Stimulated activated naive CD8-positive, alpha-beta T cell treated with anti-CD3 and anti-CD28 coated beads, Interleukin-15, Interleukin-2, amounts not matched to agents 100 U/mL and 50 U/mL, for 24 hours (primary cell): ENCODE measurements around the gene WDR54.

Source experiments
- ATAC-seq: fragments of 150-1000 bp; cut with Tn5 transposase; one replicate; pipeline ENCODE4 v1.10.0; 2021
- DNase-seq: peaks from one replicate; pipeline ENCODE4 v3.0.0; 2021

Gene WDR54, protein sequence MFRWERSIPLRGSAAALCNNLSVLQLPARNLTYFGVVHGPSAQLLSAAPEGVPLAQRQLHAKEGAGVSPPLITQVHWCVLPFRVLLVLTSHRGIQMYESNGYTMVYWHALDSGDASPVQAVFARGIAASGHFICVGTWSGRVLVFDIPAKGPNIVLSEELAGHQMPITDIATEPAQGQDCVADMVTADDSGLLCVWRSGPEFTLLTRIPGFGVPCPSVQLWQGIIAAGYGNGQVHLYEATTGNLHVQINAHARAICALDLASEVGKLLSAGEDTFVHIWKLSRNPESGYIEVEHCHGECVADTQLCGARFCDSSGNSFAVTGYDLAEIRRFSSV

DNA sequence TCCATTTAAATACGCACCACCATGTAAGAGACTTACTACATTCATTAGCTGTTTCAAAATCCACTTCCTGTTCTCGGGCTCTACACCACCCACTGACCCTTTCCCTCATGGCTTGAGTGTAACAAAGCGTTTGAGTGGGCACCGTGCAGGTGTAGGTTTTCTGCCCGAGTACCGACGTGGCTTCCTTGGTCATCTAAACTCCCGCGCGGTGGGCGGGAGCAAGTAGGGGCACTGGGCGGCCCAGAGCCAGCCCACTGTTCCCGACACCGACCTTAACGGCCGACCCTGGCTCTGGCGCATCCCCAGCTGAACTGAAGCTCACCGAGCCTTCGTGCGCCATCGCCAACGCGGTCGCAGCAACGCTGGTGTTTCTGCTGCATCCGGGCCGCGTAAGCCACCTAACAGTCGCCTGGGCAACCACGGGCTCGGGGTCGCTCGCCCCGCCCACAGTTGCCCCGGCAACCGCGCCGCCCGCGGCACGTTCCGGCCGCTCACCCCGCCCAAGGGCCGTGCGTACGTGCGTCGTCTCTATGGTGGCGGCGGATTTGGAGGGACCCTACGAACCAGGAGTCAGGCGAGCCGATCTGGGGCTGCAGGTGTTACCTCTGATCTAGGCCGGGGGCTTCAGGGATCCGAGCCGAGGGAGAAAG lies at the start of gene WDR54, which contains the start of gene C2orf81:
WDR54 (plus strand) TSS at position 510 of the 650 bp plus-strand sequence. CDS start 424 bp downstream, outside the sequence.
C2orf81 (minus strand) TSS at position 399 of the 650 bp plus-strand sequence; CDS start at position 340, 59 bp downstream.
- peak; percentile 98 for DNase-seq

DNA sequence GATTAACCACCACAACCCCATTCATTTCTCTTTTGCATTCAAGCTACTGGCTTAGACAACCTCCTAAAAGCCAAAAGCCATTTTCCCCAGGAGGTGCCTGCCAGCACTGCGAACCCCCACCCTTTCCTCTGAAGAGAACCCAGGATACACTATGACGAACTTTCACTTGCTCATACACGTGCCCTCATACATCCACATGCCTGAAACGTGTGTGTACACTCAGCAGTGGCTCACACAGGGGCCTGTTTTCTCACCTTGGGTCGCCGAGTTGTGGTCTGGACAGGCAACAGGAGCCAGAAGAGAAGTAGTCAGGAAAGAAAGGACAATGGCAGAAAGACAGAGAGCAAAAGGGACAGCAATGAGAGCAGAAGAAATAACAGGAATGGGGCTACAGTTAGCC lies 48.9 kb upstream of the WDR54 start:
- ATAC-seq = no peak
- no peak for DNase-seq

More for the DNA sequence above, at the start of gene WDR54, which contains the start of gene C2orf81:
- peak; percentile 96 for ATAC-seq

DNA sequence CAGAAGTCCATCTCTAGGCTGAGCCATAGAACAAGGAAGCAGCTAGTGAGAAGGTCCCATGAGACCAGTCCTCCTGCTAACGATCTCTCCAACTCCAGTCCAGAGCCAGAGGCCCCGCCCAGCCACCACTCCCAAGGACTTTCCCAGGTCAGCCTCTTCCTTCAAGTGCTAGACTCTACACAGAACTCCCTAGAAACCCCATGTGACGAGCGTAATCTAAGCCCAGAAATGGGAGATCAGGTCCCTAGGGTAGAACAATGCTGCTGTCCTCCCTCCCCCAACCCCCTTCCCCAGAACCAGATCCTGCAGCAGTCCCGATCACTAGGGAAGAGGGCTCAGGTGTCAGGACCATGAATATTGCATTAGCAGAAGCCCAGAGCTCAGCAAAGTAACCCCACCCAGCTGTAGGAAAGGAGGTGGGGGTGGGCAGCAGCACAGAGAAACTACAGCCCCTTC lies 48.3 kb upstream of the WDR54 start:
- ATAC-seq (no peak), DNase-seq (no peak)

DNA sequence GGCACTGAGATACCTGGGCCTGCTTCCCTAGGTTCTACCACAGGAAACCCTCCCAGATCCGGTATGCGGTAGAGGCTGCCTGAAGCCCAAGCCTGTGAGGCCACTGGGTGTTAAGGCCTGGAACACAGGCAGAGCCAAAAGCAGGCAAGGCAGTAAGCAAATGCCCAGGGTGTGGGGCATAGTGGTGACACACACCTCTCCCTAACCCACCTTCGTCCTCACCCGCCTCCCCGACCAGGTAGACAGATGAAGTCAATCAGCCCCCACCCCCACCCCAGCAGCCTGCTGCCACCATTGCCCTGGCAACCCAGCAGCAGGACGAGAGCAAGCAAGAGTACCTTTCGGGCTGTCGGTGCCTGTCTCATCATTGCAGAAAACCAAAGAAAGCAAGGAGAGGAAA lies 47.5 kb upstream of the WDR54 start:
- ATAC-seq = no peak
- no peak for DNase-seq

DNA sequence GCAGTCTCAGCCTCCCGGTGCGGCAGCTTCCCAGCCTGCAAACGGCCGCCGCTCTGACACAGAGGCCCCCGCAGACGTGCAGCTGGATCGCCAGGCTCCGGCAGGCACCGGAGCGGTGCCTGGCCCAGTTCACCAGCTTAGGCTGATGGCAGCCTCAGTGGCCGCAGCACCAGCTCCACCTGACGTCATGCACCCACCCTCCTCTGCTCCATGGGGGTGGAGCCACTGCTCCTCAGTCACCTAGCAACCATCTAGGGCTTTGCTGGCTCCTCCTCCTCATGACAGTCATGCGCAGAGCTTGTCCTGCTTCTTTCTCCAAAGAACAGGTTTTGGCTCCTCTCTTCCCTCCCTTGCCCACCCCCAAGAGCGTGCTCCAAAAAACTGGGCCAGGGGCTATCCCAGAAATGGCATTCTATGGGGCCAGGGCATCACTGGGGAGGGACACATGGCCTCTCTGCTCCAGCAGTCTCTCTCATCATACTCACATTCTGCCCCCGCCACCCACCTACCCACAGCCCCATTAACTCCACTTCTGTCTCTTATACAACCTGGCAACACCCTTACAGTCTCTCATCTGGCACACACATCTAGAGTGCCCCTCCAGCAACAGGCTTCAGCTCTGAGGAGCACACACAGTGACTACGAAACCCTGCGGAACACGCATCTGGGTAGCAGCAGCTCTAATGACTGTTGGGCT lies 46.9 kb upstream of the WDR54 start:
- DNase-seq (no peak), ATAC-seq (no peak)

DNA sequence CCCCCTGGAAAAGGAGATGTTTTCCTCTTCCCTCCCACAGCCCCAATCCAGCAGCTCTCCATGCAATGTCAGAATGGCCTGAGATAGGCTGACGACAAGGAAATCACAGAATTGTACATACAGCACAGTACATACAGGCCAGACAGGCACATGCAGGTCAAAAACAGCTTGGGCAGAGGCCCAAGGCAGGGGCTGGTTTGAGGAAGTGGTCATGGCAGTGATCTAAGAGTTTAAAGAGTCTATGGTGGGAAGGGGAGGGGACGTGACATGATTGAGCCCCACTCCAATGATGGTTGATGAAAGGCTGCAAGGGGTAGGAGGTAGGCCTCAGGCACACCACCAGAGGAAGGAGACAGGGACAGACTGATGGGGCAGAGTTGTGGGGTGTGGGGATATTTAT lies 45.7 kb upstream of the WDR54 start:
- ATAC-seq = no peak
- no peak for DNase-seq

DNA sequence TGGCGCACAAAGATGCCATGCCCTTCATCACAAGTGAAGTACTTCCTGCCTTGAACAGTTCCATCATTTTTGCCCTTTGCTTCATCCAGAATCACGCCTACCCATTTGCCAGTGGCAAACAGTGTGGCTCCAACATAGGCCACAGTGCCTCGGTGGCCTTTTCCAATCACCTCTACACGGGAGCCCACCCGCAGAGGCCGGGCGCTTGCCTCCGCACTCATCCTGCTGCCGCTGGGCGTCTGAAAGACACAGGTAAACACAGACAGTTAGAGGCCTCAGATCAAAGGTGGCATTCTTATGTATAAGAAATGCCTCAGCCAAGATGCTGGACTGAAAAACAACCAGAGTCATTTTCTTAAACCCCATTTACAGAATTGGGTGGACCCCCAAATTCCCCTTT lies 43.5 kb upstream of the WDR54 start:
- DNase-seq = no peak
- no peak for ATAC-seq

DNA sequence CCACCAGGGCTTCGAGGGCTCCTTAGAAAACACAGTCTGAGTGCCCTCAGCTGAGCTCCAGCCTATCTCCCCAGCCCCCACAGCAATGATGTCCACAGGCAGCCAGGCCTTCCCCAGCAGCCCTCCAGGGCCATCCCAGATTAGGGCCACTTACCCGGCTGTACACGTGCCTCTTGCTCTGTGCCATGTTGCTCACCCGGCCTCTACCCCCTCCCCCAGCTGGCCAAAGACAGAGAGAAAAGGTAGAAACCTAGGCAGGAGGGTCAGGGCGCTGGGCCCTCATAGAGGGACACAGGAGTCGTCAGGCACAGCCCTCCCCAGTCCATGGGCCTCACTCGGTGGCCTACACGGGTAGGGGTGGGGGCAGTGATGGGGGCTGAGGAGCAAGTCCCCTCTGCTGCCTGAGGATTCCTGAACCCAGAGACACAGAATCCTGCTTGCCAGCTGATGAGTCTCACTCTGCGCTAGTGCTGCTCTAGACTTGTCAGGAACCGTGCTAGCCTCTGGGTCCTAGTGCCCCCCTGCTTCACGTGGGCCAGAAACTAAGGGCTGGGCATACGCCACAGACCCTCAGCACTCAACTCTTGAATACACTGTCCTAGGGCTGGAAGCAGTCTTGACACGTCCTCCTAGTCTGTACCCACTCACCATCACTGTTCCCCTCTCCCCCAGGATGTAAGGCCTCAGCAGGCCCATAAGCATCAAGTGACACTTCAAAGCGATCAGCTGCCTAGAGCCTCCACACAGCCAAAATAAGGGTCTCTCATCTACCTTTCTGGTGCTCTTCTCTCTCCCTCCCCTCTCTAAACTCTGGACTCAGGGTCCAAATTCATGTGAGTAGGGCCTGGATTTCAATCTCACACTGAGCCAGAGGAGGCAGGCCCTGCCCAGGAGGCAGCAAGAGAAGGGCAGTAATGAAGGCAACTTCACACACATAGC lies 41.4 kb upstream of the WDR54 start, which contains the start of gene DCTN1:
DCTN1 (minus strand) TSS at position 461 of the 939 bp plus-strand sequence; CDS start at position 187, 274 bp downstream.
- ATAC-seq (peak; percentile 75), DNase-seq (peak; percentile 9)

DNA sequence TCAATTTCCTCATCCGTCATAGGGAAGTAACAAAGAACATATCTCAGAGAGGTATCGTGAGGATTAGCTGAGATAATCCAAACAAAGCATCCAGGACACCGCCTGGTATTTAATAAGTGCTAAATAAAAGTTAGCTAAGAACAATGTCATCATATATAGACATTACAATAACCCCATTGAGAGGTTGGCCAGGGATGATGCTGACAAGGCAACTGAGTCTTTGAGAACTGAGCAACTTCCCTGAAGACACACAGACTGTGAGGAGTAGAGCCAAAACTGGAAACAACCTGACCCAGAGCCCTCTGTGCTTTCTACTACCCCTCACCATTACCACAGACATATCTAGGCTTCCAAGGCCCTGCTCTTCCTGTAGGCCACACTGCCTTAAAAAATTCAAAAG lies 39.8 kb upstream of the WDR54 start:
- ATAC-seq = no peak
- DNase-seq = no peak

DNA sequence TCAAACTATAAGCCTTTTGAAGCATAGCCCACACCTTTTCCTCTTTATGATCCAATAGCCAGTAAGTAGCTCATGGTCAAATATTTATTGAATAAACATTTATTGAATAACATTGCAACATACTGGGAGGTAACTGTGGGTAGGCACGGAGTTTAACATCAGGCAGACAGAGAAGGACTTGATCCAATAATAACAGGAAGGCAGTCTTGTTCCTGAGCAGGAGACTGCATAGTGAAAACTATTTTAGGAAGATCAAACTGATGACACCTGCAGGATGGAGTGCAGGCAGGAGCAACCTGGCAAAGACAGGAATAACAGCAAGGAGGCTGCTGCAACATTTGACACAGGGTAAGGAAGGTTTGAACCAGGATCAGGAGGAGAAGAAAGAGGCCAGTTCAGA lies 38.3 kb upstream of the WDR54 start:
- no peak for DNase-seq
- ATAC-seq = no peak

DNA sequence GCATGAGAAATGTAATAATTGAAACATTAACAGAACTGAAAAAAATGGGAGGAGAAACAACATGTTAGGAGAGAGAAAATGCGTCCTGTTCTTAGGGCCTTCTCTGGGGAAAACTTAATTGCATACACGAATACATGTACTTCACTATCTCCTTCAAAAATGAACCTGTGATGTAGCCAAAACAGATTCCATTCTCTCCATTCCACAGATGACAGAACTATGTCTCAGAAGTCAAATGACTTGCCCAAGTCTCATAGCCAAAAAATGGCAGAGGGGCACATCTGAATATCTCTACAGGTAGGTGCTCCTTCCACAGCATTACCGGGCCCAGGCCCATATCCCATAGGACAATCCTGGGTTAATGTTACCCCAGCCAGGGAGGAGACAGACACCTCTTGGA lies 37.5 kb upstream of the WDR54 start:
- no peak for DNase-seq
- ATAC-seq = no peak

DNA sequence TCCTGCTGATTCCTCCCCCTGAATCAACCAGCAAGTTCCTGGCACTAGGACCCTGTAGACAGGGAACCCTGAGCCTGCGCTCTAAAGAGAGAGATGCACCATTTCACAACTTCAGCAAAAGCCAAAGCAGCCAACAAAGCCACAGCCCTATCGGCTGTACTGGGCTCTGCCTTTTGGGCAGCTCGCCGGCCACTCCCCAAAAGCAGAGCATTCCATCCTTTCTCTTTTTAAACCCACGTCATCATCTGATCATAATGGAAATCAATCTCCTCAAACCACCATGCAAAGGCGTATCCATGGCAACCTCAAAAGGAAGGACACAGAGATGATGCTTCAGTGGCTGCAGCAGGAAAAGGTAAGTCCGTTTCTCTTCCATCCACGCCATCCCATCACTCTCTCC lies 36.1 kb upstream of the WDR54 start:
- DNase-seq = no peak
- no peak for ATAC-seq

DNA sequence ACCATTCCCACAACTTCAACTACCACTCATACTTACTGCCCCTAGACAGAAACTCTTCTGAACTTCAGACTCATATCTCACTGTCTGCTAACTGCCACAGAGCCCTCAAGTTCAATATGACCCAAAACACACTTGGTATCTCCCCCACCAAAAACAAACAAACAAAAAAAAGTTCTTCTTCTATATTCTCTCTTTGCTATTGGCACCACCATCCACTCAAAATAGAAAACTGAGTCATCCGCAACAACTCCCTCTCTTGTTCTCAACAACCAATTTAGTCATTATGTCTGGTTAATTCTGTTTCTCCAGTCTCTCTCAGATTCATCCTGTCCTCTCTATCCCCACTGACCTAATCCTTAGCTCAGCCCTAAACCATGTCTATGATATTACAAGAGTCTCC lies 34.2 kb upstream of the WDR54 start:
- no peak for DNase-seq
- ATAC-seq = no peak

DNA sequence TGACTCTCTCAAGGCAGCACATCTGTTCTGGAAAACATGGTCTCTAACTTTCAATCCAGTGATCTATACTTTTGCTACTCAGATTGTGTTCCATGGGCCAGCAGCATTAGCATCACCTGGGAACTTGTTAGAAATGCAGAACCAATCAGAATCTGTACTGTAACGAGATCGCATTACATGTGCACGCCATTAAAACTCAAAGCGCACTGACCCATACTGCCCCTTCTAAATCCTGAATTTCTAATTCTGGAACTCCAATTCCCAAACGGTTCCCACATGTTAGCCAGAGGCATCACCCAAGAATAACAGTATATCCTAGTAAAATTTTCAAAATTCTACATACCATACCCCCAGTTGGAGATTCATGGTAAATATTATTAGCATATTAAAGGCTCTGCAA lies 30.9 kb upstream of the WDR54 start:
- DNase-seq (no peak), ATAC-seq (no peak)

DNA sequence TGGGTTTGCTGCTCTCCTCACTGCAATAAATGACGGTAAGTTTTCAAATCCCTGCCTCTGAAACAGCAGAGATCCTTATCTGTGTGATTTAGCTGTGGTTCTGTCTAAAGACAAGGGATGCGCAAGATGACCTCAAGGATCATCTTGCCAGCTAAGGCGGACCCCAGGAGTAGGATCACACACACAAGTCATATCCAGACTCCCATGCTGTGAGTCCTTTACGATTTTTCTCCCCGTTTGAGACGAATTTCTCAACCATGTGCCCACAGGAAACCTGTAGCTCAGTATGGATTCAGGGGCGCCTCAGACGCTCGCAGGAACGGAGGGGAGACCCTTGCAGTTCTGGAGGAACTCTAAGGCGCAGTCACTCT lies 30.3 kb upstream of the WDR54 start:
- ATAC-seq (peak; percentile 24), DNase-seq (no peak)

DNA sequence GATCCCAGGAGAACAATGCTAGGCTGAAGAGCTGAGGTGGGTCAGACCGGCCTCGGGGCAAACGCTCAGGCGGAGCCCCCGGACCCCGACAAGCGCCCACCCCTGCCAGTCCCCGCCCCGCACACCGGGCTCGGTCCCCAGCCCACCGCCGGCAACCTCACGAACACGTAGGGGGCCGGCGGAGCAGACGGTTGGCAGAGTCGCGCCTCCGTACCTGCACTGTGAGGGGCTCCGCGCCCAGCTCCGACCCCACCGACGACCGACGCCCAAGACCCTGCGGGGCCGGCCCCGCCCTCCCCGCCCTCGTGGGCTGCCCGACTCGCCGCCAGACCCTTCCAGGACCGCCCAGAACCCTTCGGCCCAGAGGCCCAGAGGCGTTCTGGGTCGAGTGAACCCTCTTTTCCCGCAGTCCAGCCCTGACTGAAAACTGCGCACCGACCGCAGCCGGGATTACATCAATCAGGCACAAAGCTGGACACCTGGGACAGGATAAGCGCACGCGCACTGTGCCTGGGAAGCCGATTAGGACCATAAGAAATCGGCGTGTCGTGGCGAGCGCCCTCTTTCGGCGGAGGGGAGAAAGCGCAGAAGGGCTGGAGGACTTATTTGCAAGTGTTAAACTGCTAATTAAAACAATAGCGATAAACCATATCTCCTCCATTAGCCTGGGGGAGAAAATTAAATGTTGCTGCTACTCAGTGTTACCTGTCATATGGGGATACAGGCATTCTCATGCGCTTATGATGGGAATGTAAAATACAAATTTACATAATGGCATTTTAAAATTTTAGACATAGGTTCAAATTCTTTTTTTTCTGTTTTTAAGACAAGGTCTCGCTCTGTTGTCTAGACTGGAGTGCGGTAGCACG lies 29.7 kb upstream of the WDR54 start:
- DNase-seq = peak; percentile 96
- peak; percentile 79 for ATAC-seq

DNA sequence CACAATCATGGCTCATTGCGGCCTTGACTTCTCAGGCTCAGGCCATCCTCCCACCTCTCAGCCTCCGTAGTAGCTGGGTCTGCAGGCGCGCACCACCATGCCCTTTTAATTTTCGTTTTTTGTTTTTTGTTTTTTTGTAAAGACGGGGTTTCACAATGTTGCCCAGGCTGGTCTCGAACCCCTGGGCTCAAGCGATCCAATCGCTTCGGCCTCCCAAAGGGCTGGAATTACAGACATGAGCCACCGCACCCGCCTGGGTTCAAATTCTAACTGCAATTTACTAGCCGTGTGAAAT lies 29.1 kb upstream of the WDR54 start:
- ATAC-seq (no peak), DNase-seq (no peak)

DNA sequence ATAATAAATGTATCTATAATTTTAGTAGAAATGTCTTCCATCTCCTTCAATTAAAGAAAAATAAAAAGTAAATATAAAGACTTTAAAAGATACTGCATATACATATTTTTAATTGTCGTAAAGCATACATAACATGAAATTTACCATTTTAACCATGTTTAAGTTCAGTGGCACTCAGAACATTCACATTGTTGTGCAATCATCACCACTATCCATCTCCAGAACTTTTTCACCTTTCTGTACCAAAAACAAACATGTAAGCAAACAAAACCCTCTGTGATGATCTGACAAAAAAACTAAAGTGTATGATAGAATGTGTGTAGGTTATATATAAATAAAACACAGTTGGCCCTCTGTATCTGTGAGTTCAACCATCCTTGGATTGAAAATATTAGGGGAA lies 28.0 kb upstream of the WDR54 start:
- DNase-seq = no peak

DNA sequence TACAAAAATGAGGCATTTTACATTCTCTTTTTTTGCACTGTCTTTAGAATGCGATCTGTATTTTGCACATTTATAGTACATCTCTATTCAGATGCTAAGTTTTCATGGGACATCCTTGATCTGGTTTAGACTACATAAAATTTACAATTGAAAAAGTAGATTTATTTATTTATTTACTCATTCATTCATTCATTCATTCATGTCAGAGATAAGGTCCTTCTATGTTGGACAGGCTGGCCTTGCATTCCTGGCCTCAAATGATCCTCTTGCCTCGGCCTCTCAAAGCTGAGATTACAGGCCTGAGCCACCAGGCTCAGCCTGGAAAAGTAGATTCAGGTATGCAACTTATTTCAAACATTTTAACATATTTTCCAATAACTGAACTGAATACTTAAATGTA lies 25.4 kb upstream of the WDR54 start:
- ATAC-seq (no peak), DNase-seq (no peak)

More for the DNA sequence above, 28.0 kb upstream of the WDR54 start:
- ATAC-seq = no peak

DNA sequence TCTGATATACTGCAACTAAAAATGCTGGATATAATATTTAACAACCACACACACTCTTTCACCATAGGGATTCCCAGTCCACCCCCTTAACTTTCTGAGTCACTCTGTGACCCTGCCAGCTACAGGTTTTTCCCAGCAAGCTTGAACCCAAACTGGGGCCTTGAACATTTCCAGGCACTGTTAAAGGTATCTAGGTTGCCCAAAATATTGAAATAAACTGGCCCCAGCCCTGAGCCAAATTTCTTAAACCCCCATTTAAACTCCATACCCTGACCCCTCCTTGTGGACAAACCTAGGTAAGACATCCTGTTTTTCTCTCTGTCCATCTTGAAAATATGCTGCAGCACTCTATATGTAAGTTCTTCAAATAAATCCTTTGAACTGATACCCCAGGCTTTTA lies 21.7 kb upstream of the WDR54 start:
- DNase-seq = no peak
- peak; percentile 46 for ATAC-seq

DNA sequence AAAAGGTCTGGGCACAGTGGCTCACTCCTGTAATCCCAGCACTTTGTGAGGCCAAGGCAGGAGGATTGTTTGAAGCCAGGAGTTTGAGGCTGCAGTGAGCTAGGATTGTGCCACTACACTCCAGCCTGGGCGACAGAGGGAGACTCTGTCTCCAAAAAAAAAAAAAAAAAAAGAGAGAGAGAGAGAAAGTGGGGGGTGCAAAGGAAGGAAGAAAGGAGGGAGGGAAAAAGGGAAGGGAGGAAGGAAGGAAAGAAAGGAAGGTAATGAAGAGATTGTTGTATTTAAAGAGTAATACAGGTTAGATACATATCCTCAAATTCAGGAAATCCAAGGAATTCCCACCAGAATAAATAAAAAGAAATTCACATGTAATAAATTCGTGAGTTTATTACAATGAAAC lies 19.6 kb upstream of the WDR54 start:
- ATAC-seq (no peak), DNase-seq (no peak)
